IPS DF 4.7 (cell line): ENCODE results near the gene MSX1.
"Not testable (repeated sequence)": the region's sequence is repeated elsewhere in the genome, so short reads cannot be mapped to it uniquely, and the experiment has no call there.

Experiments
- DNase-seq: peaks from one replicate; pipeline ENCODE4 v3.0.0-alpha.2; 2013; ENCODE audit warnings: low spot score; ENCODE audit errors: extremely low read depth

Gene MSX1

DNA sequence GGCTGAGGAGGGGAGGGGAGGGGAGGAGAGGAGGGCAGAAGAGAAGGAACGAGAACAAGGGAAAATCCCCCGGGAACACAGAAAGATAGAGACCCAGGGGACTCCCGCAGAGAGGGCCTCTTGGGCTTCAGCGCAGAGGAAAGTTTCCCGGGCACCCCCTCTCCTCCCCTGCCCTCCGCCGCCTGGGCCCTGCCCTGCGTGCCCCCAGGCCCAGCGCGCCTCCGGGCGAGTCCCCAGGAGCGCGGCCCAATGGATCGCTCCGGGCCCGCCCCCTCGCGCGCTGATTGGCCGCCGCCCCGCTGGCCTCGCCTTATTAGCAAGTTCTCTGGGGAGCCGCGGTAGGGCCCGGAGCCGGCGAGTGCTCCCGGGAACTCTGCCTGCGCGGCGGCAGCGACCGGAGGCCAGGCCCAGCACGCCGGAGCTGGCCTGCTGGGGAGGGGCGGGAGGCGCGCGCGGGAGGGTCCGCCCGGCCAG is at the start of gene MSX1:
MSX1 (plus strand) TSS at position 341 of the 474 bp plus-strand sequence. CDS start 235 bp downstream, outside the sequence.
- DNase-seq = peak; percentile 79

GRCh38 chr4:4810092-4810774 is 49.2 kb upstream of the MSX1 start:
- DNase-seq = no peak

GRCh38 chr4:4810778-4811177 is 48.7 kb upstream of the MSX1 start:
- no peak for DNase-seq

- no peak for DNase-seq
Measured at GRCh38 chr4:4812145-4812794, 47.2 kb upstream of the MSX1 start.

DNA sequence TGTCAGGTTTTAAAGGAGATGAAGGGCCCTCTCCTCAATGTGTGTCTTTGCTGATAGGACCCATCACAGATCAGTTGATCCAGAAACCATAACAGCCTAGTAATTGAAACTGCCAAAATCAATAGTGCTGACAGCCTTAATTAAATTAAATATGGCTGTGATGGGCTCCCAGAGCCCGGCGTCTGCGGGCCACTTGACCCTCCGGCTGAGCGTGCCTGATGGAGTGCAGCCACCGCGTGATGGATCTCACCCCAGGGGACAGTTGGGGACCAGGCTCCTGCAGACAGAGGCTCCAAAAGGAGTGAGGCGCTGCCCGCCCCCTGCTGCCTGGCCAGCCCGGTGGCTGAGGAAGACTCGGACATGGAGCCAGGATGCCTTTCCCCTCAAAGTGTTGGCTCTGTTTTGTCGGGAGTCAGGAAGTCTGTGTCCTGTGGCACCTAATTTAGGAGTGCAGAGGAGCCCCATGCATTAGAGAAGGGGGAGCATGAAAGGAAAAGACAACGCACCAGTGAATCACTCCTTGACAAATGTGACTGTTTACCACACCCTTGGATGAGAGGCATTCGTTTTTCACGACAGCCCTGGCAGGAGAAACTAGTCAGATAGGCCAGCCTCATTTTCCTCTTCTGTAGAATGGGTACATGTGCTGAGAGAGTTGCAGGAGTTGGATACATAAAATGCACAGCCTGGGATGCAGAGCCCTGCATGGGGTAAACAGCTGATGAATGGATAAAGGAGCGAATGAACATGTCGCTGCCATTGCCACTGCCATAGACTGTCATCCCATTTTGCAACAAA is 40.9 kb upstream of the MSX1 start:
- DNase-seq = no peak

- no peak for DNase-seq
Measured at GRCh38 chr4:4819213-4819606, 40.3 kb upstream of the MSX1 start.

DNA sequence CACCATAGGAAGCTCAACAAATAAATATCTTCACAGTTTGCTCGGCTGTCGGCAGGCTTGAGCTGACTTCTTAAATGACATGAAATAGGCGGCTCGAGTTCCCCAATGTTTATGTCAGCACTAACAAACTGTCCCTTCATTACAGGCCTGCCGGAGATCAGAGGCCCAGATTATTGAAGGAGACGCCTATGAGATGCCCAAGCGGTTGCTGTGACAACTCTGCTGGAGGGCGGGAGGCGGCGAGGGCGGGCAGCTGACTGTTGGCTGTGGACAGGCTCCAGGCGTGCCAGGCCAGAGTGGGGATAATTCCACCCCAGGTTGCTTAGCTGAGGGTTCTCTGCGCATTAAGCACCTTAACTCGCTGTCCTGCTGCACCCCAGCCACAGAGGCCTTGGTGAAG is 39.2 kb upstream of the MSX1 start:
- no peak for DNase-seq

DNA sequence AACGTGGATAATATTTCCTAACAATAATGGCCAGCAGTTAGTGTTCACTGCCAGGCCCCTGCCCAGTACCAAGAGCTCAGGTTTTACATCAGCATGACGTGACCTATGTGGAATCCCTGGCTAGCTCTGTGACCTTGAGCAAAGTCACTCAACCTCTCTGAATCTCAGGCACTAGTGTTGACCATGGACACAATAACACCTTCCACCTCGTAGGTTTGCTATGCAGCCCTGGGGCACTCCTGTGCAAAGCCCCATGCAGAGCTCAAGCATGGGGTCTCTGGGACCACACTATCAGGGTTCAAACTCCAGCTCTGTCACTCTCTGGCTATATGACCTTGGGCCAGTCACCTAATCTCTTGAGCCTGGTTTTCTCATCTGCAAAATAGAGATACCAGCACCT is 38.7 kb upstream of the MSX1 start:
- no peak for DNase-seq

GRCh38 chr4:4821577-4821976 is 37.9 kb upstream of the MSX1 start:
- no peak for DNase-seq

DNA sequence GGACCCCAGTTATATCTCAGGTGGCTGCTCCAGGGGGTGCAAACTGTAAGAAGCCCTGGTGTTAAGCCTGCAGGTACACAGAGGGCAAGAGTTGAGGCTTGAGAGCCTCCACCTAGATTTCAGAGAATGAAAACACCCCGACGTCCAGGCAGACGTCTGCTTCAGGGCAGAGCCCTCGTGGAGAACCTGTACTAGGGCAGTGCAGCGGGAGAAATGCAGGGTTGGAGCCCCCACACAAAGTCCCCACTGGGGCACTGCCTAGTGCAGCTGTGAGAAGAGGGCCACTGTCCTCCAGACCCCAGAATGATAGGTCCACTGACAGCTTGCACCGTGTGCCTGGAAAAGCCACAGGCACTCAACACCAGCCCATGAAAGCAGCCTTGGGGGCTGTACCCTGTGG is 37.2 kb upstream of the MSX1 start:
- DNase-seq = not testable (repeated sequence)

GRCh38 chr4:4823621-4824162 is 35.8 kb upstream of the MSX1 start:
- DNase-seq = no peak

DNA sequence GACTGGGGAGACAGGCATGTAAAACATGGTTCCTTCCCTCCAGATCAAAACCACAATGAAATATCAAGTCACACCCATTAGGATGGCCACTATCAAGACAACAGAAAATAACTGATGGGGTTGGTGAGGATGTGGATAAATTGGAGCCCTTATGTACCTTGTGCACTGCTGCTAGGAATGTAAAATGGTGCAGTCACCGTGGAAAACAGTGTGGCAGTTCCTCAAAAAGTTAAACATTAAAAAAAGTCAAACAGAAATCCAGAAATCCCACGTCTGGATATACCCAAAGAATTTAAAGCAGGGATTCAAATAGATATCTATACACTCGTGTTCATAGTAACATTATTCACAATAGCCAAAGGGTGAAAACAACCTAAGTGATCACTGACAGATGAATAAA is 35.2 kb upstream of the MSX1 start:
- no peak for DNase-seq

- no peak for DNase-seq
Measured at GRCh38 chr4:4825431-4825830, 34.0 kb upstream of the MSX1 start.

GRCh38 chr4:4829837-4830236 is 29.6 kb upstream of the MSX1 start:
- DNase-seq = no peak

DNA sequence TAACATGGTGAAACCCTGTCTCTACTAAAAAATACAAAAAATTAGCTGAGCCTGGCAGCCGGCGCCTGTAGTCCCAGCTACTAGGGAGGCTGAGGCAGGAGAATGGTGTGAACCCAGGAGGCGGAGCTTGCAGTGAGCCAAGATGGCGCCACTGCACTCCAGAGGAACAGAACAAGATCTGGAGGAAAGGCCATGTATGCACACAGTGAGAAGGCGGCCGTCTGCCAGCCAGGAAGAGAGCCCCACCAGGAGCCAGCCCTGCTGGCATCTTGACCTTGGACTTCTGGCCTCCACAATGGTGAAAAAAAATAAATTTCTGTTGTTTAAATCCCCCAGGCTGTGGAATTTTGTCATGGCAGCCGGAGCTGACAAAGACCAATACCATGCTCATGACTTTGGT is 28.2 kb upstream of the MSX1 start:
- no peak for DNase-seq

DNA sequence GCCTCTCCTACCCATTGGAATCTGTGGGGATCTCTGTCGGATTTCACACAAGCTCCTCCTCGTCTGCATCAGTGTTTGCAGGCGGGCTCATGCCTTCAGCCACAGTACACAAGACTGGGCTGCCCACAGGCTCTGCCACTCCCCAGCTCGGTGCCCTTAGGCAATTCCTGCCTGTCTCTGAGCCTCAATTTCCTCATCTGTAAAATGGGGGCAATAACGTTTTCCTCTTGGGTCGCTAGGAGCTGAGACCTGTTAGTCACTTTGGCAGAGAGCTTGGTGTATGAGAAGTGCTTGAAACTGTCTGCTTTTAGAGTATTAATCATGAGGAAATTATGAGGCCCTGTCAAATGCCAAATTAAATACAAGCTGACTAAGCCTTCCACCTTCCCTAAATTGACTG is 27.6 kb upstream of the MSX1 start:
- no peak for DNase-seq

- no peak for DNase-seq
Measured at GRCh38 chr4:4836044-4836443, 23.4 kb upstream of the MSX1 start.

GRCh38 chr4:4837316-4837715 is 22.1 kb upstream of the MSX1 start:
- DNase-seq = no peak

- DNase-seq = no peak
Measured at GRCh38 chr4:4838051-4838935, 21.2 kb upstream of the MSX1 start.

DNA sequence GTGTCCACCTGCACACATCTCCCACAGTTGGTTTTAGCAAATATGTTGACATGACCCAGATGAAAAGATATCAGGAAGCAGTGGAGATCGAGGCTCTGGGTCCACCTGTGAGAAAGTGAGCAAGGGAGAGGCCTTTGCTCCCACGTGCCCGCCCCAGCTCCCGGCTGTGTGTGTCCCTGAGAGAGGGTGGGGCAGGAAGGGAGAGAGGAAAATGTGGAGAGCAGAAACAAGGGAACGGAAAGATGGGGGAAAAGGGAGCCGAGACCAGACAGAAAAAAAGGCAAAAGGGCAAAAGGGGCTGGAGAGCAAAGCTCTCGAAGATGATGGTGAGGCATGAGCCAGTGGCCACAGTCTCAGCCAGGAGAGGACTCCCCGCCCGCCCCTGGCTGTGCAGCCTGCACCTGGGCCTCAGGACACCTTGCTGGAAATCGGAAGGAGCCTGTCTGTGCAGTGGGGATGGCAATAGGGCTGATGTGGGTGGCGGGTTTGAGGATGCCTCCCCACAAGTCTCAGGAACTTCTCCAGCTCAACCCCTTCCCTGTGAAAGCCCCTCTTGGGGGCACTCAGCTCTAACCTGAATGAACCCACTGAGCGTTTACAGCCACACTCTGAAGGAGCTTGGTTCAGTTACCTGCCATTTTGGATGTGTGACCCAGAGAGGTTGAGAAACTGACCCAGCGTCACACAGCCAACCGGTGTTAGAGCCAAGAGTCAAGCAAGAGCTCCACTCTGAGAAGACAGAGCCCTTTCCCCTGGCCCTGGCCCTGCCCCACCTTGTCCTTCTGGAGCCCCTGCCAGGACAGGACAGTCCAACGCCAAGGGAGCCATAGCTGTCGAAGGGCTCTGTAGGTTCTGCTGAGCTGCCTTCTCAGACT is 20.3 kb upstream of the MSX1 start:
- no peak for DNase-seq
